Trophoblast cell (in vitro differentiated cells and primary cell): ENCODE measurements around the gene MKLN1.

Experiments
- DNase-seq, 2 donors: peaks; one replicate each; pipeline ENCODE4 v3.0.0-alpha.2; 2016
- H2AFZ ChIP-seq: 2 replicates; pipeline ENCODE4 v1.6.1; 2013; ENCODE audit warnings: low read length, moderate library complexity, mild to moderate bottlenecking; ENCODE audit not compliant: insufficient read depth, poor library complexity
- H2AK5ac ChIP-seq: 2 replicates; pipeline ENCODE4 v1.6.1; 2013; ENCODE audit warnings: mild to moderate bottlenecking, low read length
- H2BK120ac ChIP-seq: 2 replicates; pipeline ENCODE4 v1.6.1; 2013; ENCODE audit warnings: low read length, mild to moderate bottlenecking, moderate library complexity; ENCODE audit not compliant: insufficient read depth, poor library complexity
- H2BK12ac ChIP-seq: 2 replicates; pipeline ENCODE4 v1.6.1; 2013; ENCODE audit warnings: mild to moderate bottlenecking, low read length, moderate library complexity
- H2BK5ac ChIP-seq: 2 replicates; pipeline ENCODE4 v1.6.1; 2013; ENCODE audit warnings: low read length, low read depth, moderate library complexity, mild to moderate bottlenecking; ENCODE audit not compliant: poor library complexity
- H3K14ac ChIP-seq: 2 replicates; pipeline ENCODE4 v1.6.1; 2013; ENCODE audit warnings: mild to moderate bottlenecking, low read length
- H3K18ac ChIP-seq: 2 replicates; pipeline ENCODE4 v1.6.1; 2013; ENCODE audit warnings: mild to moderate bottlenecking, low read length
- H3K23ac ChIP-seq: 2 replicates; pipeline ENCODE4 v1.6.1; 2013; ENCODE audit warnings: low read length
- H3K27ac ChIP-seq: 2 replicates; pipeline ENCODE4 v1.5.1; 2013; ENCODE audit warnings: low read depth, mild to moderate bottlenecking, inconsistent platforms, low read length, moderate library complexity
- H3K27me3 ChIP-seq: 2 replicates; pipeline ENCODE4 v1.6.1; 2013; ENCODE audit warnings: inconsistent platforms, mild to moderate bottlenecking, low read length, moderate library complexity; ENCODE audit not compliant: insufficient read depth
- H3K36me3 ChIP-seq, 2 experiments: 1 replicate in 1 of 2; 2 replicates in 1 of 2; pipeline ENCODE4 v1.6.1; 2013; ENCODE audit warnings: low read length in 2 of 2, mild to moderate bottlenecking in 2 of 2, moderate library complexity in 1 of 2; ENCODE audit not compliant: insufficient read depth in 2 of 2, control insufficient read depth in 1 of 2
- H3K4ac ChIP-seq: 2 replicates; pipeline ENCODE4 v1.6.1; 2013; ENCODE audit warnings: low read depth, mild to moderate bottlenecking, low read length, moderate library complexity
- H3K4me1 ChIP-seq, 2 experiments: 1 replicate in 1 of 2; 2 replicates in 1 of 2; pipeline ENCODE4 v1.6.1; 2013; ENCODE audit warnings: low read length in 2 of 2, mild to moderate bottlenecking in 2 of 2, moderate library complexity in 1 of 2; ENCODE audit not compliant: insufficient read depth in 2 of 2, control insufficient read depth in 1 of 2
- H3K4me2 ChIP-seq: 2 replicates; pipeline ENCODE4 v1.6.1; 2013; ENCODE audit warnings: inconsistent platforms, mild to moderate bottlenecking, low read length, moderate library complexity
- H3K4me3 ChIP-seq: 2 replicates; pipeline ENCODE4 v1.5.1; 2013; ENCODE audit warnings: mild to moderate bottlenecking, low read depth, low read length, inconsistent platforms
- H3K79me1 ChIP-seq: one replicate; pipeline ENCODE4 v1.6.1; 2013; ENCODE audit warnings: low read length
- H3K79me2 ChIP-seq: 2 replicates; pipeline ENCODE4 v1.6.1; 2013; ENCODE audit warnings: low read length, mild to moderate bottlenecking; ENCODE audit not compliant: control insufficient read depth, insufficient read depth, poor library complexity
- H3K9ac ChIP-seq: 2 replicates; pipeline ENCODE4 v1.6.1; 2013; ENCODE audit warnings: mild to moderate bottlenecking, low read length
- H3K9me3 ChIP-seq: 2 replicates; pipeline ENCODE4 v1.6.1; 2013; ENCODE audit warnings: low read depth, mild to moderate bottlenecking, control low read depth, inconsistent platforms, low read length; ENCODE audit not compliant: insufficient read depth
- H4K12ac ChIP-seq: 2 replicates; pipeline ENCODE4 v1.6.1; 2013; ENCODE audit warnings: low read depth, mild to moderate bottlenecking, low read length, moderate library complexity
- H4K8ac ChIP-seq: 2 replicates; pipeline ENCODE4 v1.6.1; 2013; ENCODE audit warnings: low read depth, mild to moderate bottlenecking, low read length, moderate library complexity
- H4K91ac ChIP-seq: one replicate; pipeline ENCODE4 v1.6.1; 2013; ENCODE audit warnings: low read depth, mild to moderate bottlenecking, low read length, moderate library complexity
- WGBS: extraction: QIAGEN DNeasy Blood & Tissue Kit; methylation state at CpG from one replicate; pipeline ENCODE4 v1.1.7; 2013; ENCODE audit warnings: missing lambda C conversion rate; ENCODE audit not compliant: insufficient read length, insufficient coverage; ENCODE audit errors: extremely low coverage; 5-methylcytosine and 5-hydroxymethylcytosine counted together

MKLN1 gene

DNA sequence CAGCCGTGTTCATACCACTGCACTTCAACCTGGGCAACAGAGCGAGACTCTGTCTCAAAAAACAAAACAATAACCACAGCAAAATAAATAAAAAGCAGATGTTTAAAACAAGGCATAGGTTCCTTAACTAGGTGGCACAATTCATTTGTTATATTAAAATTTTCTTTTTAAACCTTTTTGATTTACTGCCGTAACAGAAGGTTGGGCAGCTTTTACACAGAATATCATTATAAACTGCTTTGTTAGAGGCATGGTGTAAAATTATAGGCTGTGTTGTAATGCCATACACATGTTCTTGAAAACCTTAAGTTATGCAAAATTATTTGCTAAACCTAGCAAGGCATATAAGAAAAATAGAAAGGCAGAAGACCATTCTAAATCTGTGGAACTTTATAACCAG is 84.4 kb downstream of the MKLN1 start:
- H3K4me2 ChIP-seq, result no peak overlapping the region
- no peak for DNase-seq
- H3K14ac ChIP-seq, result no peak overlapping the region

DNA sequence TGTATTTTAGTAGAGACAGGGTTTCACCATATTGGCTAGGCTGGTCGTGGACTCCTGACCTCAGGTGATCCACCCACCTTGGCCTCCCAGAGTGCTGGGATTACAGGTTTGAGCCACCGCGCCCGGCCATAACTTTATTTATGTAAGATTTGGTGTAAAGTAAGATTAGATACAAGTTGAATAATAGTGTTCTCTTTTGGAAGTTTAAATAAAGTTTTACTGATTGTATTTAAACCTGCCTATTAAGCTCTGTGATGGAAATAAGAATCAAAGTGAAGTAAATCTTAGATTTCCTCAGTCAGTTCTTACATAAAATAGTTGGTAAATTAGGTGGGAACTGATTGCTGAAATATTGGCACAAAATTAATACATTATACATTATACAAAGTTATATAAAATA is 86.0 kb downstream of the MKLN1 start:
- Histone ChIP-seq H2AK5ac (no peak overlapping the region), H3K36me3 (peaks cover 4 to 8% of the 10 kb centered on the region in 2 experiments), H3K23ac (no peak overlapping the region), H3K14ac (no peak overlapping the region), H4K8ac (no peak overlapping the region), H3K79me2 (no peaks in the 10 kb centered on the region), H3K4me1 (no peaks in the 10 kb centered on the region), H2AFZ (no peak overlapping the region), H3K4ac (no peak overlapping the region), H3K9ac (no peak overlapping the region), H4K91ac (no peak overlapping the region), H4K12ac (no peak overlapping the region), H3K18ac (no peak overlapping the region), H3K9me3 (no peaks in the 10 kb centered on the region), H3K27ac (no peak overlapping the region), H2BK5ac (no peak overlapping the region), H2BK120ac (no peak overlapping the region), H2BK12ac (no peak overlapping the region), H3K27me3 (no peaks in the 10 kb centered on the region), H3K4me3 (no peak overlapping the region), H3K4me2 (no peak overlapping the region), H3K79me1 (no peaks in the 10 kb centered on the region)
- no CpG with 5 or more reads among the region's 4 CpGs for WGBS
- no peak for DNase-seq

More for the DNA sequence above, 84.4 kb downstream of the MKLN1 start:
- H3K79me2 ChIP-seq, result no peaks in the 10 kb centered on the region
- H2AFZ ChIP-seq, result no peak overlapping the region
- H3K27ac ChIP-seq, result no peak overlapping the region
- H2AK5ac ChIP-seq, result no peak overlapping the region
- no peaks in the 10 kb centered on the region for H3K79me1 ChIP-seq
- WGBS, result no CpG with 5 or more reads among the region's 3 CpGs
- no peak overlapping the region for H4K8ac ChIP-seq
- H3K4me3 ChIP-seq, result no peak overlapping the region
- no peak overlapping the region for H2BK12ac ChIP-seq
- H2BK5ac ChIP-seq, result no peak overlapping the region
- peaks cover 4 to 7% of the 10 kb centered on the region in 2 experiments for H3K36me3 ChIP-seq
- H3K18ac ChIP-seq, result no peak overlapping the region
- H2BK120ac ChIP-seq, result no peak overlapping the region
- no peak overlapping the region for H3K4ac ChIP-seq
- no peak overlapping the region for H3K23ac ChIP-seq
- H3K9ac ChIP-seq, result no peak overlapping the region
- H4K12ac ChIP-seq, result no peak overlapping the region
- no peaks in the 10 kb centered on the region for H3K27me3 ChIP-seq
- no peak overlapping the region for H4K91ac ChIP-seq
- no peaks in the 10 kb centered on the region for H3K4me1 ChIP-seq
- no peaks in the 10 kb centered on the region for H3K9me3 ChIP-seq

DNA sequence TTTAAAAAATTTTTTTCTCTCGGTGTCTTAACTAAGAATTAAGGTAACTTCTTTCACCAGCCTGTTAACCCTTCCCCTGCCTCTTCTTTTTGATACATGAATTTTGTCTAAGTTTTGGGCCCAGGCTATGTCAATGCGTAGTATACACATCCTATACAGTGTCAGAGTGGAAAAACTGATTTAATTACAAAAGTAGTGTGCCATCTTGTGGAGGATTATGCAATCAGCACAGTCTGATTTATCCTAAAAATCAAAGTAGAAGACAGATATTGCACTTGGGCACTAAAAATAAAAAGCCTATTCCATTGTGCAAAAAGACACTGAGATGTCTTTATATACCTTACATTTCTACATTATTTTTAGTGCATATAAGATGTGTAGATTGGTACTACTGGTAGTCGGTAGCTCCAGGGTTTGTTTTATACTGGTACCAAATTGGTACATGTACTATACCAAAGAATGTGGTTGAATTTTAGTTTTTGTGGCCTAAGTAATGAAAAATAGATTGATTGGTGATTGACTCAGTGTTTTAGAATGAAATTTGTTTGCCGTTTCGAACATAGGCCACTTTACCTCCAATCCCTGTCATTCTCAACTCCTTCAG is 96.6 kb downstream of the MKLN1 start:
- H3K36me3 ChIP-seq, result peaks cover 0 to 2% of the 10 kb centered on the region in 2 experiments
- H3K23ac ChIP-seq, result no peak overlapping the region
- DNase-seq, result peak; percentile 3 to 42
- no peak overlapping the region for H2AFZ ChIP-seq
- H2BK120ac ChIP-seq, result no peak overlapping the region
- H2BK12ac ChIP-seq, result no peak overlapping the region
- H3K79me2 ChIP-seq, result no peaks in the 10 kb centered on the region
- H3K9ac ChIP-seq, result no peak overlapping the region
- no peak overlapping the region for H3K27ac ChIP-seq
- H3K4me3 ChIP-seq, result no peak overlapping the region
- no peak overlapping the region for H4K12ac ChIP-seq
- H3K4me1 ChIP-seq, result no peaks in the 10 kb centered on the region
- H2BK5ac ChIP-seq, result no peak overlapping the region
- no peak overlapping the region for H3K14ac ChIP-seq
- no peak overlapping the region for H2AK5ac ChIP-seq
- WGBS, result no CpG with 5 or more reads among the region's 5 CpGs
- no peak overlapping the region for H4K91ac ChIP-seq
- no peaks in the 10 kb centered on the region for H3K79me1 ChIP-seq
- no peaks in the 10 kb centered on the region for H3K9me3 ChIP-seq
- H3K18ac ChIP-seq, result no peak overlapping the region
- no peak overlapping the region for H4K8ac ChIP-seq
- no peak overlapping the region for H3K4ac ChIP-seq
- no peaks in the 10 kb centered on the region for H3K27me3 ChIP-seq
- H3K4me2 ChIP-seq, result no peak overlapping the region

- no peak overlapping the region for H2AFZ ChIP-seq
- no peak overlapping the region for H3K4me2 ChIP-seq
- no peak overlapping the region for H4K8ac ChIP-seq
- no peak overlapping the region for H3K23ac ChIP-seq
- no peak overlapping the region for H3K27ac ChIP-seq
- no peak overlapping the region for H4K12ac ChIP-seq
- no peaks in the 10 kb centered on the region for H3K27me3 ChIP-seq
- H3K4ac ChIP-seq, result no peak overlapping the region
- no peak overlapping the region for H2BK5ac ChIP-seq
- no peak overlapping the region for H3K9ac ChIP-seq
- no CpG with 5 or more reads among the region's 3 CpGs for WGBS
- H2BK120ac ChIP-seq, result no peak overlapping the region
- H3K9me3 ChIP-seq, result no peaks in the 10 kb centered on the region
- H2BK12ac ChIP-seq, result no peak overlapping the region
- H4K91ac ChIP-seq, result no peak overlapping the region
- no peak overlapping the region for H2AK5ac ChIP-seq
- H3K4me1 ChIP-seq, result no peaks in the 10 kb centered on the region
- H3K14ac ChIP-seq, result no peak overlapping the region
- H3K18ac ChIP-seq, result no peak overlapping the region
- no peak for DNase-seq
- H3K79me2 ChIP-seq, result no peaks in the 10 kb centered on the region
- H3K36me3 ChIP-seq, result peaks cover 3 to 5% of the 10 kb centered on the region in 2 experiments
- no peak overlapping the region for H3K4me3 ChIP-seq
- H3K79me1 ChIP-seq, result no peaks in the 10 kb centered on the region
Observed at GRCh38 chr7:131425992-131426391, 98.3 kb downstream of the MKLN1 start.
